Immature natural killer cell (primary cell): Measurements from ENCODE around the gene IQCB1. TPM values are rescaled to one million over a fixed set of nuclear protein-coding genes. Genes with fewer than 3 reads are reported as not detected.
A peak's percentile ranks its signal among the peaks of the same experiment; 100 is the strongest.

Source experiments
- DNase-seq, 3 donors: peaks; one replicate each; pipeline ENCODE4 v3.0.0; 2022; ENCODE audit warnings: mixed read lengths in 1 of 3
- H3K27ac Mint-ChIP-seq, 6 donors: one replicate each; pipeline ENCODE4 v1.8.0; 2020; ENCODE audit warnings: mixed read lengths in 6 of 6, mild to moderate bottlenecking in 5 of 6, inconsistent platforms in 4 of 6, moderate library complexity in 3 of 6
- H3K27me3 Mint-ChIP-seq, 3 donors: one replicate each; pipeline ENCODE4 v1.8.0; 2020 to 2021; ENCODE audit warnings: low read depth in 3 of 3, mild to moderate bottlenecking in 3 of 3, mixed read lengths in 3 of 3, moderate library complexity in 3 of 3, inconsistent platforms in 1 of 3
- H3K36me3 Mint-ChIP-seq, 3 donors: one replicate each; pipeline ENCODE4 v1.8.0; 2020; ENCODE audit warnings: mixed read lengths in 3 of 3, inconsistent platforms in 2 of 3, mild to moderate bottlenecking in 2 of 3
- H3K4me1 Mint-ChIP-seq, 2 donors: one replicate each; pipeline ENCODE4 v1.8.0; 2020; ENCODE audit warnings: inconsistent platforms in 2 of 2, mild to moderate bottlenecking in 2 of 2, mixed read lengths in 2 of 2, moderate library complexity in 1 of 2
- H3K4me3 Mint-ChIP-seq, 5 donors: one replicate each; pipeline ENCODE4 v1.8.0; 2020; ENCODE audit warnings: mild to moderate bottlenecking in 5 of 5, mixed read lengths in 5 of 5, inconsistent platforms in 3 of 5, moderate library complexity in 3 of 5
- H3K9me3 Mint-ChIP-seq, 6 donors: one replicate each; pipeline ENCODE4 v1.8.0; 2020; ENCODE audit warnings: mild to moderate bottlenecking in 6 of 6, mixed read lengths in 6 of 6, inconsistent platforms in 4 of 6, moderate library complexity in 3 of 6
- polyA plus RNA-seq, 3 donors: library from polyadenylated mRNA; unstranded; fragments of 300-500 nt; fragmentation: Illumina TruSeq; gene quantifications; one replicate each; pipeline ENCODE4 v1.2.3, GENCODE V29; 2021

Gene IQCB1
- polyA plus RNA-seq, 3 donors from 2014 or later: 10.8 to 17.4 (median 11.5) TPM

GRCh38 chr3:121836481-121836880, 1.6 kb upstream of the IQCB1 start:
- Mint-ChIP-seq H3K4me1 (peaks cover 37 to 52% of the 10 kb centered on the region in 2 donors), H3K9me3 (no peaks in the 10 kb centered on the region)

DNA sequence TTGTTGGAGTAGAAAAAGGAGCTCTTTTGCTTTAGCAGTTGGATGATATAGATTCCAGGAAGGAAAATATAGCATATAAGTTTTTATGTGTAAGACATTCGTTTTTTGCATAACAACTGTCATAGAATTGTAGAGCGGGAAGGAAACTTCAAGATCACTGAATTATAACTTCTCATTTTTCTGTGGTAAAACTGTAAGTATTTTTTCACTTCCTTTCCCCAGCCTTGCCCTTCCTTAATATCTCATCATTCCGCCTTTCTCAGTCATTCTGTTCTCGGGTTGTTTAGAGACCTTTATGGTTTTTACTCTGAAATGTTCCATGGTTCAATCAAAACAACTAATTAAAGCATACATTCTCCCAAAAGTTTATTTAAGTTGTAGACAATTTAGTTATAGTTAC, 1.2 kb upstream of the IQCB1 start:
- peak overlapping the region; percentile 49 to 94 (median 80) for H3K27ac Mint-ChIP-seq
- H3K27me3 Mint-ChIP-seq: peaks cover 0 to 6% (median 3%) of the 10 kb centered on the region in 3 donors
- H3K9me3 Mint-ChIP-seq: no peaks in the 10 kb centered on the region
- H3K4me1 Mint-ChIP-seq: peaks cover 39 to 56% of the 10 kb centered on the region in 2 donors
- H3K4me3 Mint-ChIP-seq: peak overlapping the region; percentile 84 to 98 (median 88)
- DNase-seq: no peak
- H3K36me3 Mint-ChIP-seq: peaks cover 0 to 9% (median 9%) of the 10 kb centered on the region in 3 donors

More at GRCh38 chr3:121836481-121836880, 1.6 kb upstream of the IQCB1 start:
- H3K4me3 Mint-ChIP-seq: peak overlapping the region; percentile 36 to 98 (median 87)
- peak overlapping the region in 2 of 6 donors; percentile 4 to 55 for H3K27ac Mint-ChIP-seq
- peaks cover 0 to 6% (median 3%) of the 10 kb centered on the region in 3 donors for H3K27me3 Mint-ChIP-seq
- H3K36me3 Mint-ChIP-seq: peaks cover 0 to 7% (median 7%) of the 10 kb centered on the region in 3 donors
- no peak for DNase-seq

- Mint-ChIP-seq H3K27me3 (peaks cover 0 to 6% (median 3%) of the 10 kb centered on the region in 3 donors), H3K4me1 (peaks cover 39 to 62% of the 10 kb centered on the region in 2 donors), H3K27ac (peak overlapping the region; percentile 75 to 94 (median 86)), H3K36me3 (peaks cover 0 to 9% (median 9%) of the 10 kb centered on the region in 3 donors), H3K9me3 (no peaks in the 10 kb centered on the region), H3K4me3 (peak overlapping the region; percentile 84 to 98 (median 88))
- DNase-seq: peak in 1 of 3 donors; percentile 48
Observed at GRCh38 chr3:121835465-121835801, 573 bp upstream of the IQCB1 start.

DNA sequence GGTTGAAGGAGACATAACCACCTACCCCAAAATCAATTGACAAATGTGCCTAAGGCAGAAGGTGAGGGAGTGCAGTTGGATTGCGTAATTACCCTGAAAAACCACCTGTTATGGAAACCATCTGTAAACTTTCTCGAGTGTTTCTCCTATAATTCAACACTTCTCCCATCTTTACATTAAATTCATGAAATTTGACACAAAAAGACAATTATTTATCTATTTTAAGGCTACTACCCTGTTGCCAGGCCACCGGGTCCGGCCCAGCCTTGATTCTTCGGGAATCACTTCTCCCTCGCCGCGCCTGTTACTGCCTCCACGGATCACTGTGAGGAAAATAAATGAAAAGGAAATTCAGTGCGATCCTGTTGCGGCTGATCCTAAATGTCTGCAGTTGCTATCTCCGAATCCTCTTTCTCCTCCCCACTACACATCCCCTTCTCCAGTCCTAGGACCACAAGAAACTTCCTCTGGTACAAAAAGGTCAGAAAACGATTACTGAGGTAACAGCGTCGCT, 646 bp downstream of the IQCB1 start:
- peak in 2 of 3 donors; percentile 1 to 2 for DNase-seq
- H3K9me3 Mint-ChIP-seq: no peaks in the 10 kb centered on the region
- peaks cover 39 to 69% of the 10 kb centered on the region in 2 donors for H3K4me1 Mint-ChIP-seq
- peaks cover 0 to 6% (median 3%) of the 10 kb centered on the region in 3 donors for H3K27me3 Mint-ChIP-seq
- H3K27ac Mint-ChIP-seq: peak overlapping the region; percentile 75 to 94 (median 86)
- H3K36me3 Mint-ChIP-seq: peaks cover 0 to 9% (median 5%) of the 10 kb centered on the region in 3 donors
- H3K4me3 Mint-ChIP-seq: peak overlapping the region; percentile 84 to 98 (median 88)

- Mint-ChIP-seq H3K27me3 (no peaks in the 10 kb centered on the region), H3K36me3 (peaks cover 60 to 77% (median 63%) of the 10 kb centered on the region in 3 donors), H3K27ac (no peak overlapping the region), H3K4me1 (peaks cover 2 to 55% of the 10 kb centered on the region in 2 donors), H3K4me3 (no peak overlapping the region), H3K9me3 (peaks cover 0 to 10% (median 6%) of the 10 kb centered on the region in 6 donors)
- no peak for DNase-seq
Observed at GRCh38 chr3:121822973-121823372, 11.9 kb downstream of the IQCB1 start.

GRCh38 chr3:121821421-121822199, 13.2 kb downstream of the IQCB1 start:
- H3K36me3 Mint-ChIP-seq: peaks cover 62 to 75% (median 63%) of the 10 kb centered on the region in 3 donors
- H3K4me1 Mint-ChIP-seq: peaks cover 7 to 60% of the 10 kb centered on the region in 2 donors
- no peak for DNase-seq
- H3K27me3 Mint-ChIP-seq: no peaks in the 10 kb centered on the region
- no peak overlapping the region for H3K4me3 Mint-ChIP-seq
- H3K27ac Mint-ChIP-seq: peak overlapping the region in 2 of 6 donors; percentile 47 to 79
- H3K9me3 Mint-ChIP-seq: peaks cover 0 to 10% (median 6%) of the 10 kb centered on the region in 6 donors

DNA sequence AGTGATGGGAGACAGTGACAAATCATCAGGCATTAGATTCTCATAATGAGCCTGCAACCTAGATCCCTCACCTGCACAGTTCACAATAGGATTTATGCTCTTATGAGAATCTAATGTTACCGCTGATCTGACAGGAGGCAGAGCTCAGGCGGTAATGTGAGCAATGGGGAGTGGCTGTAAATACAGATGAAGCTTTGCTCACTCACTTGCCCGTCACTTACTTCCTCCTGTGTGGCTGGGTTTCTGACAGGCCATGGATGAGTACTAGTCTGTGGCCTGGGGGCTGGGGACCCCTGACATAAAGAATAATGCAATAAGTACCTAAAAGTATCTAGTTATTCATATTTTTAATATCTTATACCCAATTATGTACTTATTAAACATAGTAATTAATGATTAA, 15.6 kb downstream of the IQCB1 start:
- H3K27ac Mint-ChIP-seq: no peak overlapping the region
- H3K4me3 Mint-ChIP-seq: no peak overlapping the region
- peaks cover 2 to 10% (median 6%) of the 10 kb centered on the region in 6 donors for H3K9me3 Mint-ChIP-seq
- peaks cover 0 to 2% (median 2%) of the 10 kb centered on the region in 3 donors for H3K27me3 Mint-ChIP-seq
- H3K36me3 Mint-ChIP-seq: peaks cover 50 to 67% (median 60%) of the 10 kb centered on the region in 3 donors
- peaks cover 21 to 71% of the 10 kb centered on the region in 2 donors for H3K4me1 Mint-ChIP-seq
- DNase-seq: no peak

- Mint-ChIP-seq H3K4me1 (peaks cover 27 to 78% of the 10 kb centered on the region in 2 donors), H3K36me3 (peaks cover 48 to 61% (median 54%) of the 10 kb centered on the region in 3 donors), H3K9me3 (peaks cover 2 to 10% (median 6%) of the 10 kb centered on the region in 6 donors), H3K27me3 (peaks cover 0 to 2% (median 2%) of the 10 kb centered on the region in 3 donors), H3K27ac (peak overlapping the region in 2 of 6 donors; percentile 2 to 65), H3K4me3 (no peak overlapping the region)
- no peak for DNase-seq
Observed at GRCh38 chr3:121818578-121818977, 16.3 kb downstream of the IQCB1 start.

DNA sequence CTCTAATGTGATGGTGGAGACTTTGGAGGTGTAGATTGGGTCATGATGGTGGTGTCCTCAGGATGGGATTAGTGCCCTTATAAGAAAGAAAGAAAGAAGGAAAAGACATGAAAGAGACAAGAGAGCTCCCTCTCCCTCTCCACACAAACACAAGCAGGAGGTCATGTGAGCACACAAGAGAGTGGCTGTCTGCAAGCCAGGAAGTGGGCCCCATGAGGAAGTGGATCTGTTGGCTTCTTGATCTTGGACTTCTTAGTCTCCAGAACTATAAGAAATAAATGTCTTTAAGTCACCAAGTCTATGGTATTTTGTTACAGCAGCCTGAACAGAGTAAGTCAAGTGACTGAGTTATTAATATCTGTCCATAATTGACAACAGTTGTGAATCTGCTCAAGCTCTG, 17.1 kb downstream of the IQCB1 start:
- Mint-ChIP-seq H3K36me3 (peaks cover 40 to 53% (median 47%) of the 10 kb centered on the region in 3 donors), H3K4me3 (no peak overlapping the region), H3K27ac (peak overlapping the region in 3 of 6 donors; percentile 8 to 47 (median 33)), H3K27me3 (peaks cover 0 to 2% (median 2%) of the 10 kb centered on the region in 3 donors), H3K9me3 (peaks cover 0 to 4% (median 3%) of the 10 kb centered on the region in 6 donors), H3K4me1 (peaks cover 31 to 78% of the 10 kb centered on the region in 2 donors)
- no peak for DNase-seq

- DNase-seq: no peak
- Mint-ChIP-seq H3K9me3 (peaks cover 0 to 2% (median 0%) of the 10 kb centered on the region in 6 donors), H3K27ac (no peak overlapping the region), H3K27me3 (no peaks in the 10 kb centered on the region), H3K4me1 (peaks cover 11 to 20% of the 10 kb centered on the region in 2 donors), H3K36me3 (peaks cover 6 to 35% (median 31%) of the 10 kb centered on the region in 3 donors), H3K4me3 (no peak overlapping the region)
Observed at GRCh38 chr3:121809249-121809648, 25.6 kb downstream of the IQCB1 start.

GRCh38 chr3:121803771-121804320, 31.0 kb downstream of the IQCB1 start:
- Mint-ChIP-seq H3K4me3 (no peak overlapping the region), H3K4me1 (no peaks in the 10 kb centered on the region), H3K9me3 (no peaks in the 10 kb centered on the region), H3K27ac (no peak overlapping the region), H3K27me3 (no peaks in the 10 kb centered on the region), H3K36me3 (peaks cover 6 to 37% (median 29%) of the 10 kb centered on the region in 3 donors)
- no peak for DNase-seq

- H3K27me3 Mint-ChIP-seq: no peaks in the 10 kb centered on the region
- peak overlapping the region in 2 of 6 donors; percentile 1 to 8 for H3K27ac Mint-ChIP-seq
- no peaks in the 10 kb centered on the region for H3K4me1 Mint-ChIP-seq
- DNase-seq: no peak
- H3K9me3 Mint-ChIP-seq: no peaks in the 10 kb centered on the region
- no peak overlapping the region for H3K4me3 Mint-ChIP-seq
- H3K36me3 Mint-ChIP-seq: peaks cover 11 to 30% (median 26%) of the 10 kb centered on the region in 3 donors
Observed at GRCh38 chr3:121800906-121801305, 34.0 kb downstream of the IQCB1 start.

DNA sequence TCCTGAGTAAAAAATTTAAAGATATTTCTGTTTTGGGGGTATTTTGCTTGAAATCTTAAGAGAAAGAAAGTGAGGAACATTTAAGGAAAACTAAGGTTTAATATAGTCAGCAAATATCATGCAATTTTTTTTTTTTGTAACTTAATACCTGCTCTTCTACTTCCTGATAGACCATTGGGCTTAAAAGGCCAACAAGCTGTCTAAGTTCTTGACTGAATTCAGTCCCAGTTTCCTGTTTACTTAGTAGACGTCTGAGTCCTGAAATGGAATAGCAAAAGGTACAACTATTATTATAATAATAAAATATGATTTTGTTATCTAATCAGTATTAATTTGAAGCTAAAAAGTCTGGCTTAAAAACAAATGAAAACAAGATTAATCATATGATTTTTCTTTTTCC, 37.9 kb downstream of the IQCB1 start:
- Mint-ChIP-seq H3K4me3 (no peak overlapping the region), H3K9me3 (no peaks in the 10 kb centered on the region), H3K27ac (no peak overlapping the region), H3K4me1 (no peaks in the 10 kb centered on the region), H3K27me3 (no peaks in the 10 kb centered on the region), H3K36me3 (peaks cover 12 to 18% (median 17%) of the 10 kb centered on the region in 3 donors)
- no peak for DNase-seq
